DND-41 (cell line): Measurements from ENCODE around the gene FAM217B.

Source experiments
- EZH2 ChIP-seq: IDR thresholded peaks from 3 replicates; pipeline ENCODE4 v1.6.1; 2012; ENCODE audit warnings: borderline replicate concordance, low read depth, mild to moderate bottlenecking, moderate library complexity, low read length, inconsistent platforms; ENCODE audit not compliant: severe bottlenecking
- TF ChIP-seq, protein P1 (sequence below): IDR thresholded peaks from 2 replicates; pipeline ENCODE4 v1.5.1; 2012; ENCODE audit warnings: borderline replicate concordance, low read length, moderate library complexity, mild to moderate bottlenecking; ENCODE audit not compliant: poor library complexity, severe bottlenecking; ENCODE audit errors: extremely low read depth

DNA sequence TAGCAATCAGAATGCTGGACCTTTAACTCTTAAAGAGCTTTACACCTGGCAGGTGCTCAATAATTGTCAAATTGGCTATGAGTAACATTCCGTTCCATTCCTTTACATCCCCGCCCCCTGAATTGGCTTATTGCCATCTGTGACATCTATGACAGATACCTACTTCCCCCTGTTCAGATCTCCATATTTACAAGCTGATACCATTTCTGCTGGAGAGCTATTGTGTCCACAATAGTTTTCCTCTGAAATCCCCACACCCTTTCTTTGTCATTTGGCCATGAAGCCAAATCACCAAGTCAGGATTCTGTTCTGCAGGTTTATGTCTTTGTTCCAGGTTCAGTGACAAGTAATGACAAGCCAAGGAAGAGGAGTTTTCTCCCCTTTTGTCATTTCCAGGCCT lies 21.2 kb downstream of the FAM217B start:
- TF ChIP-seq, protein P1, sequence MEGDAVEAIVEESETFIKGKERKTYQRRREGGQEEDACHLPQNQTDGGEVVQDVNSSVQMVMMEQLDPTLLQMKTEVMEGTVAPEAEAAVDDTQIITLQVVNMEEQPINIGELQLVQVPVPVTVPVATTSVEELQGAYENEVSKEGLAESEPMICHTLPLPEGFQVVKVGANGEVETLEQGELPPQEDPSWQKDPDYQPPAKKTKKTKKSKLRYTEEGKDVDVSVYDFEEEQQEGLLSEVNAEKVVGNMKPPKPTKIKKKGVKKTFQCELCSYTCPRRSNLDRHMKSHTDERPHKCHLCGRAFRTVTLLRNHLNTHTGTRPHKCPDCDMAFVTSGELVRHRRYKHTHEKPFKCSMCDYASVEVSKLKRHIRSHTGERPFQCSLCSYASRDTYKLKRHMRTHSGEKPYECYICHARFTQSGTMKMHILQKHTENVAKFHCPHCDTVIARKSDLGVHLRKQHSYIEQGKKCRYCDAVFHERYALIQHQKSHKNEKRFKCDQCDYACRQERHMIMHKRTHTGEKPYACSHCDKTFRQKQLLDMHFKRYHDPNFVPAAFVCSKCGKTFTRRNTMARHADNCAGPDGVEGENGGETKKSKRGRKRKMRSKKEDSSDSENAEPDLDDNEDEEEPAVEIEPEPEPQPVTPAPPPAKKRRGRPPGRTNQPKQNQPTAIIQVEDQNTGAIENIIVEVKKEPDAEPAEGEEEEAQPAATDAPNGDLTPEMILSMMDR: no peak
- no peak for TF ChIP-seq EZH2
